ENCODE results near the gene PPP4R3B.
A peak's percentile ranks its signal among the peaks of the same experiment; 100 is the strongest.

PPP4R3B gene

GRCh38 chr2:55620123-55620779 lies 2.8 kb upstream of the PPP4R3B start:
- DNase-seq (ENCODE audit: low spot score), result no peak
- TF ChIP-seq CTCF (IDR thresholded peaks at IDR 0.05; ENCODE audit: extremely low read depth, missing control alignments), result peak; percentile 33

DNA sequence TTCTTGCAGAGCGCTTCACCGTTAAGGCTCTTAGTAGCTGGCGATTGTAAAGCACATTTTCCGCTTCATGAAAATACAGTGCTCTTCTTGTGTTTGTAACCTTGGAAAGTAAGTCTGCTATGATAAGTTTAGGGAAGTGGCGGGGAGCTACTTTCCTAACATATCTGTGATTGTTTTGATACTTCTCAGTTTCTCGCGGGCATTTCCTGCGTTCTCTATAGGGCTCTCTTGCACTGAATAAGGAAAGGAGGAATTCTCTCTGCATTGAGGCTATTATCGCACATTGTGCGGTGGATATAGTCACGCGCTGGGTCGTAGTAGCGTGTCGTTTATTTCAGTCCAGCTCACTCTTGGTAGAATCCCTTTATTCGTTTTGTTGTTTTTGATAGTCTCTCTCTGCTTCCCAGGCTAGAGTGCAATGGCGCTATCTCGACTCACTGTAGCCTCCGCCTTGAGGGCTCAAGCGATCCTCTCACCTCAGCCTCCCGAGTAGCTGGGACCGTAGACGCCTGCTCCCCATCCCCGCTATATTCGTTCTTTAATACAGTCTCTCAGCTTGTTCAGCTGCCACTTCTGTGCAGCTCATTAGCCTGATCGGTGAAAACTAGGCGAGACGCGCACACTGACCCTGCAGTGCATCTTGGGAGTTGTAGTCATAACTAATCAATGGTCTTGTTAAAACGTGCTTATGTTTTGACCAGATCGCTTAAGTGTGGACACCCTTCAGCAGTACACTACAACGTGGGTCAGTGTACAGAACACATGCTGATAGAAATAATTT lies 1.0 kb upstream of the PPP4R3B start:
- no peak for TF ChIP-seq CTCF (IDR thresholded peaks at IDR 0.05; ENCODE audit: extremely low read depth, missing control alignments)
- DNase-seq (ENCODE audit: low spot score), result peak; percentile 60

DNA sequence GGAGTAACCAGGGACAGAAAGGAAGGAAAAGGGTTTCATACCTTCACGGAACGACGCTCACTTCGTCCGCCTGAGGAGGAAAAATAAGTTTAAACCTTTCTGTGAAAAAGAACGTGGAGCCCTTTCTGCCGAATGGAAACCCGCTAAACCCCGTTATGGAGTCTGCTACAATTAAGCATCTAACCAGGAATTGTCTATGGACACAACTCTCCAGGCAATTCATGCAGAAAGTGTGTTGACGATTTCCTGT lies 528 bp upstream of the PPP4R3B start:
- no peak for DNase-seq (ENCODE audit: low spot score)
- no peak for TF ChIP-seq CTCF (IDR thresholded peaks at IDR 0.05; ENCODE audit: extremely low read depth, missing control alignments)

DNA sequence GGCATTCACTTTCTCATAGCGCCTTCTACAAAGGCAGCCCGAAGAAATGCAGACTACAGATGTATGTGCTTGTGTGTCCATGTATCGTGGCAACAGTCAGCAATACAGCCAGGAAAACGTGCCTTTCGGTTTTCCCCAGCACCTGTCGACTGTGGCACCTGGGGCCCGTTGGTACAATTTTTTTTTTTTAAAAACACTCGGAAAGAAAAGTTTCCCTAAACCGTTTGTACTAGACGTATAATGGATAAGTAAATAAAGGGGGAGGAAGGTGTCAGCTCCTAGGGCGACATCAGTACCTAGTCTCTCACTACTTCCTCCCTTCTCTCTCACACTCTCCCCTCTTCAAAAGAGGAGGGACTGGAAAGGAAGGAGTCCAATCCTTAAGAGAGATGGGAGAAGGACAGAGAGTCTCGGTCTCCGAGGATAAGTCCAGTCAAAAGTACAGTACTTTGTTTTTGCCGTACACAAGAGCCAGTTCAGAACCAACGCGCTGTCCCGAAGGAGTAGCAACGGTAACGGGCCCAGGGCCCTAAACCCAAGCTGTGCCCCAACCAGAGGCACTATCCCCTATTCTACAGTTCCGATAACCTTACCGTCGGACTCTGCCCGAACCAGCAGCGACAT lies 759 bp downstream of the PPP4R3B start:
- no peak for TF ChIP-seq CTCF (IDR thresholded peaks at IDR 0.05; ENCODE audit: extremely low read depth, missing control alignments)
- peak; percentile 26 for DNase-seq (ENCODE audit: low spot score)

DNA sequence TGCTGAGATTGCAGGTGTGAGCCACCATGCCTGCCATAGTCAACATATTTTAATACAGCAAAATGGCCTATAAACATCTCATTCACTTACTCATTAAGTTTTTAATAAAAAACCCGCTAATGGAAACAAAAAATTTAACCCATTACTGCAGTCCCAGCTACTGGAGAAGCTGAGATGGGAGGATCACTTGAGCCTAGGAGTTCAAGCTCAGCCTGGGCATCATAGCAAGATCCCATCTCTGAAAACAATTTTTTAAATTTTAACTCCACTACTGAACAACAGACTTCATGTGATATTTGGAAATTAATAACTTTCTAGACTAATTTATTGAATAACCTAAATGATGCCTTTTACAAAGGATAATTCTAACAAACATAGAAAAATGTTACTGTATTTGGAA lies 5.4 kb downstream of the PPP4R3B start:
- DNase-seq (ENCODE audit: low spot score), result no peak
- TF ChIP-seq CTCF (IDR thresholded peaks at IDR 0.05; ENCODE audit: extremely low read depth, missing control alignments), result no peak

GRCh38 chr2:55610954-55611743 lies 6.3 kb downstream of the PPP4R3B start:
- TF ChIP-seq CTCF (IDR thresholded peaks at IDR 0.05; ENCODE audit: extremely low read depth, missing control alignments), result no peak

More at GRCh38 chr2:55610954-55611743, 6.3 kb downstream of the PPP4R3B start:
- DNase-seq (ENCODE audit: low spot score), result no peak
